NCI-H1436 treated with DMSO at 0.1 percent for 48 hours (cell line): ENCODE measurements around the gene REV3L.
"Not testable (repeated sequence)": the region's sequence is repeated elsewhere in the genome, so short reads cannot be mapped to it uniquely, and the experiment has no call there.

Experiments used
- DNase-seq: peaks from one replicate; lab custom pipeline; 2025; lab: John Stamatoyannopoulos, UW

Gene REV3L

DNA sequence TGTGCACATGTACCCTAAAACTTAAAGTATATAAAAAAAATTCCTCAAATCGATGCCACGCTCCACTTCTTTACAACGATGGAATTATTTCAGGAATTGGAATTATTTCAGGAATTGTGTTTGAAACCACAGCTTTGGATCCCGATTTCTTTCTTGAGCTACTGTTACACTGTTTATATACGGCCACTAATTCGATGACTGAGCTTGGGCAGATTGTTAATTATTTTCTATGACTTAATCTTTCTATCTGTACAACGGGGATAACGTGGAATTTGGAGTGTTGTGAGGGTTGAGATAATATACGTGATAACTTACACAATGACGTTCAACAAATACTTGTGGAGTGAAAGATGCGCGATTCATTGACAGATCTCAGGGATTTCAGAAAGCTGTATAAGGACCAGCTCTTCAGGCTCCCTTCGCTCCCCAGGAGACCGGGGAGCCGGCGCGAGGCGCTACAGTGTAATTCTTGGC is 224.4 kb downstream of the REV3L start:
- DNase-seq: no peak

DNA sequence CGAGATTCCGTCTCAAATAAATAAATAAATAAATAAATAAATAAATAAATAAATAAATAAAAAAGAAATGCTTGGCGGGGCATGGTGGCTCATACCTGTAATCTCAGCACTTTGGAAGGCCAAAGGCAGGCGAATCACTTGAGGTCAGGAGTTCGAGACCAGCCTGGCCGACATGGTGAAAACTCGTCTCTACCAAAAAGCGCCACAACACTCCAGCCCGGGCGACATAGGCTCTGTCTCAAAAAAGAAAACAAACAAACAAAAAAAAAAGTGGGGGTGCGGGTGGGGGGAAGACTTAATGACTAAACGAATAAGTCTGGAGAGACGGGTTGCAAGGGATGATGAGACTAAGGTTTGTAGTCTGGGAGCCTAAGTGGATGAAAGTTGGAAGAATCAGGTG is 225.0 kb downstream of the REV3L start:
- DNase-seq: no peak

DNA sequence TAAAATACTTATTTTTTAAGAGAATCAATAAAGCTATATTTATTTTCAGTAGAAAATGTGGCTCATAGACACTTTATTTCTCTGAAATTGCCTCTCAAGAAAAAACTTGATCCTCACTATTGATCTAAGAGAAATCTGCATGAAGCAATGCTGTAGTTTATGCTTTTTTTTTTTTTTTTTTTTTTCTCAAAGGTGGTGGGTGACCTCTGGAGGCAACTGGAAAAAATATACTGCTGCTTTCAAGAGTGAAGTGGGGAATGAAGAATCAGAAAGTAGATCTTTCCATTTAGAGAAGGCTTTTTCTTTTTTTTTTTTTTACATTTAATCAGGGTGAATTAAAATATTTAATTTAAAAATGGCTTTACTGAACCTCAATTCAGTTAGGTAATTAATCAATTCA is 226.4 kb downstream of the REV3L start:
- no peak for DNase-seq

DNA sequence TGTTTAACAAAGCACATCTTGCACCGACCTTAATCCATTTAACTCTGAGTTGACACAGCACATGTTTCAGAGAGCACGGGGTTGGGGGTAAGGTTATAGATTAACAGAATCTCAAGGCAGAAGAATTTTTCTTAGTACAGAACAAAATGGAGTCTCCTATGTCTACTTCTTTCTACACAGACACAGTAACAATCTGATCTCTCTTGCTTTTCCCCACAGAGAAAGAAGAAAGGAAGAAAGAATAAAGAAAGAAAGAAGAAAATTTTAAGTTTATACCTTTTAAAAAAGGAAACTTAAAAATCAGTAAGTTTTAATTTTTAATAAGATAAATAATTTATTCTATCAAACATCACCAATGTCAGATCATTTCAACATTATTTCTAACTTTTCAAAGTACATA is 227.2 kb downstream of the REV3L start:
- not testable (repeated sequence) for DNase-seq

DNA sequence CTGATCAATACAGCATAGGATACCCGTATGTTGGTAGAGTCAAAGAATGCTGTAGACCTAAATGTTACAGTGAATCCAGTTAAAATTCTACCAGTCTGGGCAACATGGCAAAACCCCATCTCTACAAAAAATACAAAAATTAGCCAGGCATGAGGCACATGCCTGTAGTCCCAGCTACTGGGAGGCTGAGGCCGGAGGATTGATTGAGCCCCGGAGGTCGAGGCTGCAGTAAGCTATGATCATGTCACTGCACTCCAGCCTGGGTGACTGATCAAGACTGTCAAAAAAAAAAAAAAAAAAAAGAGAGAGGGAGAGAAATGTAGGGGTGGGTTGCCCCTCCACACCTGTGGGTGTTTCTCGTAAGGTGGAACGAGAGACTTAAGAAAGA is 228.2 kb downstream of the REV3L start:
- no peak for DNase-seq

DNA sequence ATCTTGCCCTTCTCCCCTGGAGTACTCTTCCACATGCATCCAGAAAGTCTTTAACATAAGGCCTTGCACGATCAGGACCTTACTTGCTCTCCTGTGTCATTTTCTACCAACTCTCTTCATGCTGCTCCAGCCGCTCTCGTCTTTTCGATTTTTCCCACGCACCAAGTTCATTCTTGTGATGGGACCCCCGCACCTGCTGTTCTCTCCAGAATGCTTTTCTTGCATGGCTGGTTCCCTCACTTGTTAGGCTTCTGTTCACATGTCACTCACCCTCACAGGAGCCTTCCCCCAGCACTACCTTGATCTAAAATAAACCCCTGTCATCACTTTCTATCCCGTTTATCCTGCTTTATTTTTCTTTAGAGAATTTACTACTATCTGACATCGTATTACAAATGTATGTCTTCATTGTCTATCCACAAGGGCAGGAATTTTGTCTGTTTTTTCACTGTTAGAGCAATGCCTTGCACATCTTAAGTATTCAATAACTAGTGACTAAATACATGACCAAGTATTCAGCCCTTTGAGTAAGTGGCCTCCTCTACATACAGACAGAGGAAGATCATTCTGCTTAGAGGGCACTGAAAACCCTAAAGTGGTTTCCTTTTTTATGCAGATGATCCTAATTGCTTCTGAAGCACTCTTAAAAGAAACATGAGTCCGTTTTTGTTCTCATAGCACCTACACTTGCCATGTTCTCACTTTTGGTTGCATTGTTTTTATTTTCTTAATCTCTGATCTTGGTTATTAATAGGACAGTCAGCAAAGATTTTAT is 228.8 kb downstream of the REV3L start:
- DNase-seq: no peak

DNA sequence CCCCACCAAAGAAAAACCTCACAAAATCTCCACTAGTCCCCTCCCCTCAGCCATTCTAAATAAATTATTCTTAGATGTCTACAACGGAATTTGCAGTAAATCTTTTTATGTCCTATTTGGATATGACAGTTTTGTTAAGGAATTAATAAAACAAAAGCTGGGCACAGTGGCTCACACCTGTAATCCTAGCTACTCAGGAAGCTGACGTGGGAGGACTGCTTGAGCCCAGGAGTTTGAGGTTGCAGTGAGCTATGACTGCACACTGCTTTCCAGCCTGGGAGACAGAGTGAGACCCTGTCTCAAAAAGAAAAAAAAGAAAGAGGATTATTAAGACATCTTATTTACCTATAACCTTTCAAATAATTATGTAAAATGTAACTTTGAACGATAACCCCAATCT is 230.3 kb downstream of the REV3L start:
- no peak for DNase-seq

DNA sequence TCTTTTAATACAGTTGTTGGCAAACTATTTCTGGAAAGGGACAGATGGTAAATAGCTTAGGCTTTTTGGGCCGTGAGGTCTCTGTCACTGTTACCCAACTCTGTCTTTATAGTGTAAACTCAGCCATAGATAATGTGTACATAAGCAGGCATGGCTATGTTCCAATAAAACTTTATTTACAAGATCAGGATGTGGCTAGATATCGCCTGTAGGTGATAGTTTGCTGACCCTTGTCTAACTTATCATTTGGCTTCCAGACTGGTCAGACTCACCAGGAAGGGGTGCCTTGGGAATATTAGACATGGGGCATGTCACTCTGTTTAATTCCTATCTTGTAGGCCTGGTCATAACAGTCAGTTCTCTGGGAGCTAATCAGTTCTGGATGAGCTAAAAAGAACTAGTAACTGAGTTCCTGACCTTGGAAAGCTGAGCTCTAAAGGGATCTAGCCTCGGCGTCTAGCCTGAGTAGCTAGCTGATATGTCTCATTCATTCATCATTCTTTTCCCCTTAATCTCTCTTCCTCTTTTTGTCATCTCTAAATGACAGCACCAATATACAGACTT is 232.1 kb downstream of the REV3L start:
- no peak for DNase-seq
